AG04450 (cell line): ENCODE data around the gene UPK3A. TPM values are rescaled to one million over a fixed set of nuclear protein-coding genes. Genes with fewer than 3 reads are reported as not detected.

Experiments used
- CTCF ChIA-PET: fragments of 300-600, 350-600 bp; formaldehyde crosslinking; extraction: SDS; loops from one replicate; lab custom pipeline; 2022; ENCODE audit warnings: antibody characterized with exemption, inconsistent platforms; lab: Charles Lee
- POLR2A ChIA-PET: fragments of 350-600 bp; formaldehyde crosslinking; extraction: SDS; loops from one replicate; lab custom pipeline; 2021; ENCODE audit warnings: antibody characterized with exemption, inconsistent platforms; lab: Yijun Ruan, JAX
- DNase-seq: peaks from one replicate; pipeline ENCODE4 v3.0.0-alpha.2; 2011; ENCODE audit warnings: low read depth, low spot score
- H3K27ac ChIP-seq: one replicate; pipeline ENCODE4 v1.5.1; 2012; ENCODE audit warnings: low read depth, low read length, control low read depth
- H3K27me3 ChIP-seq: one replicate; pipeline ENCODE4 v1.6.0; 2012; ENCODE audit warnings: low read length; ENCODE audit not compliant: control insufficient read depth, insufficient read depth
- H3K4me3 ChIP-seq: 2 replicates; pipeline ENCODE4 v1.5.1; 2011; ENCODE audit warnings: mild to moderate bottlenecking, low read depth, low read length, control low read depth
- H3K9me3 ChIP-seq: 2 replicates; pipeline ENCODE4 v1.5.1; 2012; ENCODE audit warnings: low read length; ENCODE audit not compliant: control insufficient read depth, insufficient read depth
- CTCF ChIP-seq: IDR thresholded peaks from 2 replicates; pipeline ENCODE4 v1.5.1; 2011; ENCODE audit warnings: low read depth, low read length, control low read depth, inconsistent platforms
- polyA plus RNA-seq: library from polyadenylated mRNA; depleted of rRNA; stranded (reverse); fragments of >200 nt; gene quantifications from 2 replicates; pipeline ENCODE4 v1.2.3, GENCODE V29; 2011

Gene UPK3A
- polyA plus RNA-seq, 1 experiment, result not detected

GRCh38 chr22:45317551-45318167 lies 32.9 kb downstream of the UPK3A start:
- Histone ChIP-seq H3K4me3 (no peak overlapping the region), H3K27me3 (no peaks in the 10 kb centered on the region), H3K9me3 (no peaks in the 10 kb centered on the region), H3K27ac (peak overlapping the region; percentile 89)
- DNase-seq, result no peak
- POLR2A ChIA-PET, result interaction anchor here (0.6 kb wide), 1 partner anchor 256 kb away, joined by 7 read pairs; no protein-coding TSS in a partner anchor
- CTCF ChIA-PET, result interaction anchor here (0.6 to 1.4 kb wide), 5 partner anchors 137 to 587 kb away, joined by 3 to 4 read pairs (median 3); no protein-coding TSS in a partner anchor
- TF ChIP-seq CTCF, result peak; percentile 35

DNA sequence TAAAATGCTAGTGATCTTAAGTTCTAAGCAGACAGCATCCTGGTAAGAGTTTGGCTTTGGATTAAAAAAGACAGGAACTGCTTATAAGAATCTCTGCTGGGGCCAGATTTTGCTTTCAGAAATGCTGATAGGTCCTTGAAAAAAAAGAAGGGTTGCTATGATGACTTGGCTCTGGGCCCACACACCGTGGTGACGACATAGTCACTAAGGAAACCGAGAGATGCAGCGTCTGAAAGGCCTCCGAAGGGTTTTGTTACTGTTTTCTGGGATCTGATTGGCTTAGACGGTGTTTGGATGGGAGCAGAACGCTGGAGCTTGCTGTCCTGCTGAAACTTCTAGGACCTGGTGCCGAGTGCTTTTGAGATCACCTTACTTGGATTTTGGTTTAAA lies 33.4 kb downstream of the UPK3A start:
- no peak for TF ChIP-seq CTCF
- DNase-seq, result peak; percentile 89
- 0 out of 2 replicates have a peak overlapping the region, but pooled peaks have one; percentile 17 for H3K4me3 ChIP-seq
- ChIA-PET POLR2A (interaction anchor here (0.6 kb wide), 1 partner anchor 255 kb away, joined by 7 read pairs; no protein-coding TSS in a partner anchor), CTCF (interaction anchor here (0.6 to 1.4 kb wide), 3 partner anchors 142 to 588 kb away, joined by 3 to 4 read pairs (median 3); no protein-coding TSS in a partner anchor)
- peak overlapping the region; percentile 89 for H3K27ac ChIP-seq
- H3K9me3 ChIP-seq, result no peaks in the 10 kb centered on the region
- no peaks in the 10 kb centered on the region for H3K27me3 ChIP-seq

DNA sequence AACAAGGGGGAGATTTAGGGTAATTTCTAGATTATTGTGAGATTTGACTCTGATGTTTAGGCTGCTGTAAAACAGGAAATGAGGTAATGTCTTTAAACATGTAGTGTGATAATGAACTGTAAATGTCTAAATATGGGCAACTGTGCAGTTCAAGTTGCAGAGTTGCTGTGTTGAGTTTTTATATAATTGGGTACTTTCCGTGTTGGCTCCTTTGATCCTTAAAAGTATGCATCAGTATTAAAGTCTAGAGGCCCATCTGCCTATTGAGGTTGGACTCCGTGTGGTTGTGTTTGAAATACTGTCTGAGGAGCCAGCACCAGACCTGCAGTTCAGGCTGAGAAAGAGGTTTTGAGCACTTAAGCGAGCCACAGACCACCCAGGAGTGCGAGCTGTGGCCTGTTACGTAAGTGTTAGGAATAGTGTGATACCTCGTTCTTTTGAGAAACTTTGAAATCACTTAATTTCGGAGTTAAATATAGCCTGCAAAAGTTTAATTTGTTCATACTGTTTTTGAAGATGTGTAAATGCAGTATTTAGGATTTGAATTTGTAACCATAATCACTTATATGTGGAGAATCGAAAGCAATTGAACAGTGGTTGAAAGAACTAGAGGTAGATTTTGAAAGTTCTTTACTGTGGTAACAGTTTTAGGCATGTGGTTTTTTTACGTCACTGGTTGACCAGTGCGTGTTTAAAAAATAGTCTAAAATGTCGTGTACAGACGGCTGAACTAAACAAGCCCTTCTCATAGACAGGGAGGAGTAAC lies 34.0 kb downstream of the UPK3A start:
- POLR2A ChIA-PET, result interaction anchor here (0.6 to 1.1 kb wide), 2 partner anchors 186 to 255 kb away, joined by 4 to 7 read pairs; no protein-coding TSS in a partner anchor
- Histone ChIP-seq H3K4me3 (peak overlapping the region; percentile 17; the same call in 1 of the 2 replicates), H3K27ac (peak overlapping the region; percentile 92), H3K9me3 (no peaks in the 10 kb centered on the region), H3K27me3 (no peaks in the 10 kb centered on the region)
- TF ChIP-seq CTCF, result no peak
- CTCF ChIA-PET, result interaction anchor here (0.6 to 1.4 kb wide), 3 partner anchors 141 to 235 kb away, joined by 3 to 4 read pairs (median 3); no protein-coding TSS in a partner anchor
- DNase-seq, result no peak

DNA sequence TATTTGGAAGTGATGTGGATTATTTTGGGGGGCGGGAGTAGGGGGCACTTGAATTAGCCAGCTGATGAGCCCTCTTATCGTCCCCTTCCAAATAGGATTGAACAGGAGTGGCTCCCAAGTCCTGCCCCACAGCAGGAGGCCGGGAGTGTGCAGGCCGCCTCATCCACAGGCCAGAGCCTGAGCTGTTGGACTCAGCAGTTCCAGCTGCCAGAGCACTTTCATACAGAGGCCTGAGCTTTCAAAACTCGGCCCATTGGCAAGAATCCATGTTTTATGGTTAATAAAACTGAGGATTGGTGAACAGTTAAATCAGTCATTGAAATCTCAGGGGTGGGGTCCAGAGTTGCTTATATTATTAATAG lies 34.6 kb downstream of the UPK3A start:
- peak overlapping the region; percentile 92 for H3K27ac ChIP-seq
- no peaks in the 10 kb centered on the region for H3K9me3 ChIP-seq
- TF ChIP-seq CTCF, result no peak
- ChIA-PET POLR2A (interaction anchor here (1.1 kb wide), 1 partner anchor 186 kb away, joined by 4 read pairs; no protein-coding TSS in a partner anchor), CTCF (interaction anchor here (0.7 kb wide), 1 partner anchor 235 kb away, joined by 4 read pairs; no protein-coding TSS in a partner anchor)
- no peaks in the 10 kb centered on the region for H3K27me3 ChIP-seq
- DNase-seq, result peak; percentile 39
- H3K4me3 ChIP-seq, result no peak overlapping the region
